PC-3 (cell line): Measurements from ENCODE around the gene BCL2L12. TPM values are rescaled to one million over a fixed set of nuclear protein-coding genes. Genes with fewer than 3 reads are reported as not detected.

Experiments
- ATAC-seq: fragments of 200-7000 bp; cut with Tn5 transposase; 2 replicates; pipeline ENCODE4 v1.9.1; 2020; ENCODE audit warnings: mild to moderate bottlenecking, moderate library complexity
- BruUV-seq: library from RNA; stranded (reverse); fragments of 400-500 nt; replicated peaks from 2 replicates; lab custom pipeline; 2021; lab: Mats Ljungman, UMichigan
- CTCF ChIA-PET: fragments of 300-600 bp; sonication (Branson Sonifier 250); formaldehyde crosslinking; loops from one replicate; lab custom pipeline; 2022; ENCODE audit warnings: antibody characterized with exemption; lab: Charles Lee
- POLR2A ChIA-PET: fragments of 300-600 bp; sonication (Branson Sonifier 250); formaldehyde crosslinking; loops from one replicate; lab custom pipeline; 2022; ENCODE audit warnings: antibody characterized with exemption; ENCODE audit not compliant: unreplicated experiment; lab: Charles Lee
- DNase-seq: peaks from one replicate; pipeline ENCODE4 v3.0.0-alpha.2; 2015
- H2AFZ ChIP-seq: fragments of 300-600 bp; sonication (generic); 2 replicates; pipeline ENCODE4 v1.6.0; 2016; ENCODE audit warnings: antibody characterized with exemption, low read length
- H3F3A ChIP-seq: fragments of 300-600 bp; sonication (generic); one replicate; pipeline ENCODE4 v1.6.0; 2017; ENCODE audit warnings: antibody characterized with exemption, low read length, control low read depth, mild to moderate bottlenecking; ENCODE audit not compliant: unreplicated experiment
- H3K27ac ChIP-seq: fragments of 300-600 bp; sonication (generic); 2 replicates; pipeline ENCODE4 v1.5.1; 2016; ENCODE audit warnings: mild to moderate bottlenecking, low read length
- H3K27me3 ChIP-seq: fragments of 300-600 bp; sonication (generic); 2 replicates; pipeline ENCODE4 v1.6.1; 2016; ENCODE audit warnings: low read length, mixed read lengths
- H3K36me3 ChIP-seq: fragments of 300-600 bp; sonication (generic); 2 replicates; pipeline ENCODE4 v1.6.1; 2016; ENCODE audit warnings: low read depth, mixed run types, low read length, mixed read lengths
- H3K4me1 ChIP-seq: fragments of 300-600 bp; sonication (generic); 2 replicates; pipeline ENCODE4 v1.5.1; 2016; ENCODE audit warnings: low read length; ENCODE audit not compliant: insufficient read depth
- H3K4me2 ChIP-seq: fragments of 300-600 bp; sonication (generic); 2 replicates; pipeline ENCODE4 v1.6.0; 2016; ENCODE audit warnings: low read length
- H3K4me3 ChIP-seq: fragments of 300-600 bp; sonication (generic); 2 replicates; pipeline ENCODE4 v1.5.1; 2016; ENCODE audit warnings: mild to moderate bottlenecking, low read length, mixed read lengths
- H3K79me2 ChIP-seq: fragments of 300-600 bp; sonication (generic); 2 replicates; pipeline ENCODE4 v1.6.1; 2017; ENCODE audit warnings: low read length, mixed read lengths
- H3K9ac ChIP-seq: fragments of 300-600 bp; sonication (generic); 2 replicates; pipeline ENCODE4 v1.6.0; 2016; ENCODE audit warnings: mild to moderate bottlenecking, low read length
- H3K9me2 ChIP-seq: fragments of 300-600 bp; sonication (generic); replicated peaks from 2 replicates; pipeline ENCODE4 v1.6.1; 2016; ENCODE audit warnings: mixed run types, low read length, mixed read lengths
- H3K9me3 ChIP-seq: fragments of 300-600 bp; sonication (generic); 2 replicates; pipeline ENCODE4 v1.6.1; 2016; ENCODE audit warnings: low read length, mixed read lengths
- H4K20me1 ChIP-seq: fragments of 300-600 bp; sonication (generic); 2 replicates; pipeline ENCODE4 v1.6.1; 2016; ENCODE audit warnings: low read length, mixed read lengths
- EZH2 ChIP-seq: fragments of 300-600 bp; sonication (generic); IDR thresholded peaks from one replicate; pipeline ENCODE4 v1.6.1; 2017; ENCODE audit warnings: antibody characterized with exemption, mild to moderate bottlenecking, low read length; ENCODE audit not compliant: unreplicated experiment
- EZH2phosphoT487 ChIP-seq: fragments of 300-600 bp; sonication (generic); IDR thresholded peaks from 2 replicates; pipeline ENCODE4 v1.6.1; 2018; ENCODE audit warnings: mild to moderate bottlenecking, antibody characterized with exemption, low read length, borderline replicate concordance
- intact Hi-C: fragments of 100-400 bp; cut with micrococcal nuclease; formaldehyde crosslinking; loops from 2 replicates; pipeline ENCODE4 v1.9.0; 2023
- total RNA-seq: library from RNA; depleted of rRNA; stranded (reverse); fragments of >200 nt; gene quantifications from 2 replicates; pipeline ENCODE4 v1.2.3, GENCODE V29; 2014
- TF ChIP-seq, protein P1 (sequence below): fragments of 300-600 bp; sonication (generic); conservative IDR thresholded peaks from 2 replicates; pipeline ENCODE4 v1.5.1; 2017; ENCODE audit warnings: antibody characterized with exemption, low read depth, mild to moderate bottlenecking, low read length

Gene BCL2L12
- total RNA-seq, 1 experiment from 2014 or later: 104 TPM

DNA sequence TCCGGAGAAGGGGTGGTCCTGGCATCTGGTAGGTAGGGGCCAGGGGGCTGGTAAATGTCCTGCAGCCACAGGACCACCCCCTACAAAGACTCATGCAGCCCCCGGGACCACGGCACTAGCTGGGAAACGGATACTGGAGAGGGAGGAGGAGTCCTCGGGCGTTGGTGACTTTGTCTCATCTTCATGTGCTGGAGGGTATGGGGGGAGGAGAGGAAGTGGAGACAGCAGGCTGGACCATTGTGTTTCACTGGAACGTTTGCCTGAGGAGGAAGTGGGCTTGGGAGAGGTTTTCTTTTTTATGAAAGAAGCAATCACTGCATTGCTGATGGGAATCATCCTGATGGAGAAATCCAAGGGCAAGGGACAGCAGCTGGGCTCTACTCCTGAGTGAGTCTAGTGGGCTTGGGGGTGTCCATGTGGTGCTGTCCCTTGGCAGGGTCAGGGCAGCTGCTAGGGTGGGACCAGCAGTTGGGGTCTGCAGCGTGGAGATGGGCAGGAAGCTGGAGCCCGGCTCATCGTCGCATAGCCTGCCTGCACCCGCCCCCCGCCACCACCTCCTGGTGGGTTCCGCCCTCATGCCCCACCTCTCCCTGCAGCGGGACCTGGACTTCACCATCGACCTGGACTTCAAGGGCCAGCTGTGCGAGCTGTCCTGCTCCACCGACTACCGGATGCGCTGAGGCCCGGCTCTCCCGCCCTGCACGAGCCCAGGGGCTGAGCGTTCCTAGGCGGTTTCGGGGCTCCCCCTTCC, 22.0 kb downstream of the BCL2L12 start:
- Histone ChIP-seq H3F3A (no peaks in the 10 kb centered on the region), H3K27ac (no peak overlapping the region), H3K4me2 (no peak overlapping the region), H4K20me1 (peaks cover 14% of the 10 kb centered on the region; the same call in 1 of the 2 replicates), H3K79me2 (no peaks in the 10 kb centered on the region), H3K9me2 (no peaks in the 10 kb centered on the region), H3K4me1 (peaks cover 19% of the 10 kb centered on the region), H2AFZ (no peak overlapping the region), H3K36me3 (peaks cover 31% of the 10 kb centered on the region), H3K4me3 (no peak overlapping the region), H3K9me3 (no peaks in the 10 kb centered on the region), H3K9ac (no peak overlapping the region), H3K27me3 (no peaks in the 10 kb centered on the region)
- DNase-seq (peak; percentile 31), ATAC-seq (no peak)
- ChIA-PET CTCF (no interaction called here), POLR2A (no interaction called here)
- TF ChIP-seq, protein P1, sequence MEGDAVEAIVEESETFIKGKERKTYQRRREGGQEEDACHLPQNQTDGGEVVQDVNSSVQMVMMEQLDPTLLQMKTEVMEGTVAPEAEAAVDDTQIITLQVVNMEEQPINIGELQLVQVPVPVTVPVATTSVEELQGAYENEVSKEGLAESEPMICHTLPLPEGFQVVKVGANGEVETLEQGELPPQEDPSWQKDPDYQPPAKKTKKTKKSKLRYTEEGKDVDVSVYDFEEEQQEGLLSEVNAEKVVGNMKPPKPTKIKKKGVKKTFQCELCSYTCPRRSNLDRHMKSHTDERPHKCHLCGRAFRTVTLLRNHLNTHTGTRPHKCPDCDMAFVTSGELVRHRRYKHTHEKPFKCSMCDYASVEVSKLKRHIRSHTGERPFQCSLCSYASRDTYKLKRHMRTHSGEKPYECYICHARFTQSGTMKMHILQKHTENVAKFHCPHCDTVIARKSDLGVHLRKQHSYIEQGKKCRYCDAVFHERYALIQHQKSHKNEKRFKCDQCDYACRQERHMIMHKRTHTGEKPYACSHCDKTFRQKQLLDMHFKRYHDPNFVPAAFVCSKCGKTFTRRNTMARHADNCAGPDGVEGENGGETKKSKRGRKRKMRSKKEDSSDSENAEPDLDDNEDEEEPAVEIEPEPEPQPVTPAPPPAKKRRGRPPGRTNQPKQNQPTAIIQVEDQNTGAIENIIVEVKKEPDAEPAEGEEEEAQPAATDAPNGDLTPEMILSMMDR: no peak
- no peak for TF ChIP-seq EZH2
- TF ChIP-seq EZH2phosphoT487: no peak
- BruUV-seq: no TSS peak
- intact Hi-C loops: no loop called here

DNA sequence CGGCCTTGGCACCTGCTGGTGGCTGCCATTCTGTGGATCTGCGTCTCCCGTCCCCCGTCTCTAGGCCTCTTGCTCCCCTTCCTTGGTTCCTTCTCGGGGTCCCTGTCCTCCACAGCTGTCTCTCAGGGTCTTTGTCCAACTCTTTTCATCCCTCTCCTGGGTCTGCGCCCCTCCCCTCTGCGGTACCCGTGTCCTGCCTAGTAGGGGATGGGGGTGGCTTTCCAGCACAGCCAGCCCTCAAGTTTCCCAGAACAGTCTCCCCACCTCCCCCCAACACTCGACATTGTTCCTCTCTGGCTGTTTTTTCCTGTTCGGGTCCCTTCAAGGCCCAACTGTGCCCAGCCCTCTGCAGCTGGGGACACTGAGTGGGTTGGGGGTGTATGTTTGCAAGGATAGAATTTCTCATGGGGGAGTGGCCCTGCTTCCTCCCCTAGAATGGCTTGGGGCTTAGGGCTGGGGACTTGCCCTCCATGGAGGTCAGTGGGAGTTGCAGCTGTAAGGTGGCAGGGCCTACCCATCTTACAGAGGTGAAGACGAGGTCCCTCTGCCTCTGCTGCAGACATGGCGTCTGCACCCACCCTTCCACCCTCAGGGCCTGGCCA, 22.9 kb downstream of the BCL2L12 start:
- Histone ChIP-seq H3K4me2 (0 out of 2 replicates have a peak overlapping the region, but pooled peaks have one; percentile 99), H3K79me2 (no peaks in the 10 kb centered on the region), H3K9me3 (no peaks in the 10 kb centered on the region), H3K27me3 (no peaks in the 10 kb centered on the region), H3K36me3 (peaks cover 23% of the 10 kb centered on the region), H3K4me3 (no peak overlapping the region), H3F3A (no peaks in the 10 kb centered on the region), H3K9me2 (no peaks in the 10 kb centered on the region), H3K9ac (no peak overlapping the region), H2AFZ (no peak overlapping the region), H3K27ac (no peak overlapping the region), H3K4me1 (peaks cover 19% of the 10 kb centered on the region), H4K20me1 (peaks cover 14% of the 10 kb centered on the region; the same call in 1 of the 2 replicates)
- CTCF ChIA-PET: interaction anchor here (0.6 kb wide), 1 partner anchor 77 kb away, joined by 6 read pairs; no protein-coding TSS in a partner anchor
- no peak for ATAC-seq
- intact Hi-C loops: no loop called here
- BruUV-seq: no TSS peak
- TF ChIP-seq EZH2 (no peak), EZH2phosphoT487 (no peak)
- TF ChIP-seq, protein P1: no peak
- POLR2A ChIA-PET: no interaction called here
- no peak for DNase-seq
